Subcutaneous adipose tissue (tissue), 4 donors: ENCODE results near the gene KLHDC10. TPM values are rescaled to one million over a fixed set of nuclear protein-coding genes. Genes with fewer than 3 reads are reported as not detected.

Experiments
- total RNA-seq, 4 donors: library from RNA; depleted of rRNA; stranded (reverse); fragments of >200 nt; gene quantifications; one replicate each; pipeline ENCODE4 v1.1.0, GENCODE V29; 2016
- TF ChIP-seq, protein P1 (sequence below): fragments of 450-650 bp; IDR thresholded peaks from one replicate; pipeline ENCODE4 v1.5.1; 2016; ENCODE audit warnings: low read depth, mild to moderate bottlenecking, control low read depth, antibody characterized with exemption, moderate library complexity

The KLHDC10 gene, protein sequence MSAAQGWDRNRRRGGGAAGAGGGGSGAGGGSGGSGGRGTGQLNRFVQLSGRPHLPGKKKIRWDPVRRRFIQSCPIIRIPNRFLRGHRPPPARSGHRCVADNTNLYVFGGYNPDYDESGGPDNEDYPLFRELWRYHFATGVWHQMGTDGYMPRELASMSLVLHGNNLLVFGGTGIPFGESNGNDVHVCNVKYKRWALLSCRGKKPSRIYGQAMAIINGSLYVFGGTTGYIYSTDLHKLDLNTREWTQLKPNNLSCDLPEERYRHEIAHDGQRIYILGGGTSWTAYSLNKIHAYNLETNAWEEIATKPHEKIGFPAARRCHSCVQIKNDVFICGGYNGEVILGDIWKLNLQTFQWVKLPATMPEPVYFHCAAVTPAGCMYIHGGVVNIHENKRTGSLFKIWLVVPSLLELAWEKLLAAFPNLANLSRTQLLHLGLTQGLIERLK
- 10 to 100 TPM; 18.9 to 29.3 (median 25.1) TPM for total RNA-seq

DNA sequence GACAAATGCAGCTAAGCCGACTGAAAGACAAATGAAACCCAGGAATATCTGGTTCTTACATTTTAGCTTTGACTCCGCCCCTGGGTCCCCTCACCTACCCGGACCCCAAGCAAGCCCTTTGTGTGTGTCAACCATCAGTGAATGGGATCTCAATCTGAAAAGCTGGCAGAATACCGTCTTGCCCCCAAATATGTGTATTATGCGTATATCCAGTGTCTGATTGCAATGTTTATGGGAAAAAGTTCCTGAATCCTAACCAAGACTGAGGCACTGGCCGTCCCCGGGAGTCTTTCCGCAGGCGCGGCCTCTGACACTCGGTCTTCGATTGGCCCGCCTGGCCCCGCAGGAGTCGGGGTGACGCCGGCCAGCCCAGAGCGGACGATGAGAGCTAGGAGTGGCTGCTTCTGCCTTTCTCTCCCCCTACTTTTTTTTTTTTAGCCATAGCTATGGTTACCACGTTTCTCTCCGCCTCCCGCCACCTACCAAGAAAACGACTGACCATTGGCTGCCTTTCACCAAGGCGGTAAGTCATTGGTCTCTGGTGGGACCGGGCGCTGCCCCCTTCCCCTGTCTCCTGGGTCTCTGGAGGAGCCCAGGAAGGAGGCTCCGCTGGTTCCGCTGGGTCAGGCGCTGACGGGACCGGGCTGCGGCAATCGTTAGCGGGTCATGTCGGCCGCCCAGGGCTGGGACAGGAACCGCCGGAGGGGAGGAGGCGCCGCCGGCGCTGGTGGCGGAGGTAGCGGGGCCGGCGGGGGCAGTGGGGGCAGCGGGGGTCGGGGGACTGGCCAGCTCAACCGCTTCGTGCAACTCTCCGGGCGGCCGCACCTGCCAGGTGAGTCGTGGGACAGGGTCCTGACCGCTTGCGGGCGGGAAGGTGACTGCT lies at the start of gene KLHDC10:
Gene KLHDC10, plus strand, starts transcription at position 557 of the 883 bp plus-strand sequence. Its CDS starts 110 bp downstream, at position 667.
- TF ChIP-seq, protein P1, sequence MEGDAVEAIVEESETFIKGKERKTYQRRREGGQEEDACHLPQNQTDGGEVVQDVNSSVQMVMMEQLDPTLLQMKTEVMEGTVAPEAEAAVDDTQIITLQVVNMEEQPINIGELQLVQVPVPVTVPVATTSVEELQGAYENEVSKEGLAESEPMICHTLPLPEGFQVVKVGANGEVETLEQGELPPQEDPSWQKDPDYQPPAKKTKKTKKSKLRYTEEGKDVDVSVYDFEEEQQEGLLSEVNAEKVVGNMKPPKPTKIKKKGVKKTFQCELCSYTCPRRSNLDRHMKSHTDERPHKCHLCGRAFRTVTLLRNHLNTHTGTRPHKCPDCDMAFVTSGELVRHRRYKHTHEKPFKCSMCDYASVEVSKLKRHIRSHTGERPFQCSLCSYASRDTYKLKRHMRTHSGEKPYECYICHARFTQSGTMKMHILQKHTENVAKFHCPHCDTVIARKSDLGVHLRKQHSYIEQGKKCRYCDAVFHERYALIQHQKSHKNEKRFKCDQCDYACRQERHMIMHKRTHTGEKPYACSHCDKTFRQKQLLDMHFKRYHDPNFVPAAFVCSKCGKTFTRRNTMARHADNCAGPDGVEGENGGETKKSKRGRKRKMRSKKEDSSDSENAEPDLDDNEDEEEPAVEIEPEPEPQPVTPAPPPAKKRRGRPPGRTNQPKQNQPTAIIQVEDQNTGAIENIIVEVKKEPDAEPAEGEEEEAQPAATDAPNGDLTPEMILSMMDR = no peak

DNA sequence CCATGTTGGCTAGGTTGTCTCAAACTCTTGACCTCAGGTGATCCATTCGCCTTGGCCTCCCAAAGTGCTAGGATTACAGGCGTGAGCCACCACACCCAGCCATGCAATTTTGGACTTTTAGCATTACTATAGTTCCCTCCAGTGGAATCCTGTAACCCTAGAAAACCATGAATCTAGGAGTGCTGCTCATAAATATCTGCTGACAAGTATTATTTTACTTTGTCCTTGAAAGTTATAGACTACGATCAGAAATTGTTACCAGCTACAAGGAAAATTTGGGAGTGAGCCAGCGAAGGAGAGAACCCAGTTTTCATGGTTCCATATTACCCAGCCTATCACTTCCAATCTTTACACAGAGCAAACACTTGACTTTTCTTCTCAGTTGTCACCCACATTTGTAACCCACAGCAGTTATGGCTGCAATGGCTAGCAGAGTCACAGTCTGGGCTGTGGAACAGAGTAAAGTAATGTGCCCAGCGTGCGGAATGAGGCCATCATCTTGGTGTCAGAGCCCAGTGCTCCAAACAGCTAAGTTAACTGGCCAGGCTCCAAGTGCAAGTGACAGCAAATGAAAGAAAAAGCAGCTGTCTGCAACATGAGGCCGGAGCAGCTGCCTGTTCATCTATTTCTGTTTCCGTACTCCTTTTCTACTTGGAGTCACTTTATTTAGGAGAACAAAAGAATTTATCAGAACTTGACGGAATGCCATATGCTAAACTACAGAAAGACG lies 49.1 kb upstream of the KLHDC10 start:
- TF ChIP-seq, protein P1 = no peak

DNA sequence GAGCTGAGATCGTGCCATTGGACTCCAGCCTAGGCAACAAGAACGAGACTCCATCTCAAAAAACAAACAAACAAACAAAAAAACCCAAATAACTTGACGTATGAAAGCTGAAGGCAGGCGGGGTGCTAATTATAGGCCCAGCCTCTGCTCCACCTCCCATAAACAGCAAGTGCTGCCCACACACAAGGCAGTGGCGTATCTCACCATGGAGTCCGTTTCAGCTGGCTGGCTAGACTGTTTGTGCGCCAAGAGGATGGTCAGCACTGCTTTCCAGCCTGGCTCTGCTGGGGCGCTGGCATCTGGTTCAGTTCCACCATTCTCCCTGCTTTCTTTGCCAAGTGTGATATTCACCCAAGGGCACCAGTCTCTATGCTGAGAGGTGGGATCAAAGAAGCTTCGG lies 48.2 kb upstream of the KLHDC10 start:
- TF ChIP-seq, protein P1 = no peak

DNA sequence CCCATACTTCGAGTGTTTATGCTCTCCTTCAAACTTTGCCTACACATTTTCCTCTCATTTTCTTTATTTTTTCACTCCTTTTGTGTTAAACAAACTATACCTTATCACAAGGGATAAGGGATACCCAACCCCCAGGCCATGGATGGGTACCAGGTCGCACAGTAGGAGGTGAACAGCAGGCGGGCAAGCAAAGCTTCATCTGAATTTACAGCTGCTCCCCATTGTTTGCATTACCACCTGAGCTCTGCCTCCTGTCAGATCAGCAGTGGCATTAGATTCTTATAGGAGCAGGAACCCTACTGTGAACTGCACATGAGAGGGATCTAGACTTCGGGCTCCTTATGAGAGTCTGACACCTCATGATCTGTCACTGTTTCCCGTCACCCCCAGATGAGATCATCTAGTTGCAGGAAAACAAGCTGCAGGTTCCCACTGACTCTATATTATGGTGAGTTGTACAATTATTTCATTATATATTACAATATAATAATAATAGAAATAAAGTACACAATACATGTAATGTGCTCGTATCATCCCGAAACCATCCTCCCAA lies 47.6 kb upstream of the KLHDC10 start:
- TF ChIP-seq, protein P1 = no peak

DNA sequence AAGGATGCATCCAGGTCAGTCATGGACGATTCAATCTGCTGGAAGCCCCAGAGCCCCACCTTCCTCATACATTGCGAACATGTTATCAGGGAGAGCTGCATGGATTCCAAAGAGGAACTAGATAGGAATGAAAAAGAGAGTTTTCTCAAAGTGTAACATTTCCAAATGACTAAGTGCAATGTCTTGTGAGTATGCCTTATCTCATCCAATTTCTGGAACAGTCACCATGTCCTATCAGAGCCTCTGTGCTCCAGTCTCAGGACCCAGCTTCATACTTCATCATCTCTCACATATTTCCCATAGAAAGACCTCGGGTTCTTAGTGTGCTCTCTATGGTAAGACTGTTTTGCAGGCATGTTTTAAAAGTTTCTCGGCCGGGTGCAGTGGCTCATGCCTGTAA lies 45.9 kb upstream of the KLHDC10 start:
- TF ChIP-seq, protein P1 = no peak

DNA sequence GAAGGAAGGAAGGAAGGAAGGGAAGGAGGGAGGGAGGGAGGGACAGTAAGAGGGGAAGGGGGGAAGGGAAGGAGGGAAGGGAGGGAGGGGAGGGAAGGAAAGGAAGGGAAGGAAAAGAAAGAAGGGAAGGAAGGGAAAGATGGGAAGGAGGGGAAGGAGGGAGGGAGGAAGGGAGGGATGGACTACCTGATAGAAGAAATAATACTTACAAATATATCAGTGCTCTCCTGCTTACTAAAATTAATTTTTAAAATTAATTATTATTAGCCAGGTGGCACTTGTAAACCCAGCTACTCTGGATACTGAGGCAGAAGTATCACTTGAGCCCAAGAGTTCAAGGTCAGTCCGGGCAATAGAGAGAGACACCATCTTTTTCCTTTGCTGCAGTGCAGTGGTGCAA lies 37.6 kb upstream of the KLHDC10 start:
- TF ChIP-seq, protein P1 = no peak
